Fibroblast of mammary gland (primary cell): Measurements from ENCODE around the gene SLC1A4.
"Not testable (repeated sequence)": the region's sequence is repeated elsewhere in the genome, so short reads cannot be mapped to it uniquely, and the experiment has no call there.

ENCODE experiments used
- DNase-seq: peaks from one replicate; pipeline ENCODE4 v3.0.0-alpha.2; 2010; ENCODE audit warnings: low read depth
- H3K4me3 ChIP-seq: 2 replicates; pipeline ENCODE4 v1.5.1; 2011; ENCODE audit warnings: low read depth, mild to moderate bottlenecking, low read length, moderate library complexity; ENCODE audit not compliant: control insufficient read depth
- CTCF ChIP-seq: conservative IDR thresholded peaks from 2 replicates; pipeline ENCODE4 v1.5.1; 2011; ENCODE audit warnings: low read depth, low read length, inconsistent platforms; ENCODE audit not compliant: control insufficient read depth, insufficient read depth

Gene SLC1A4

GRCh38 chr2:65003037-65003436, 13.8 kb downstream of the SLC1A4 start:
- no peak for TF ChIP-seq CTCF
- H3K4me3 ChIP-seq = no peak overlapping the region
- no peak for DNase-seq

- H3K4me3 ChIP-seq, DNase-seq: not testable (repeated sequence)
These were observed 15.0 kb downstream of the SLC1A4 start for GRCh38 chr2:65004232-65004631.

GRCh38 chr2:65013776-65014175, 24.6 kb downstream of the SLC1A4 start:
- no peak for TF ChIP-seq CTCF
- no peak overlapping the region for H3K4me3 ChIP-seq
- no peak for DNase-seq

GRCh38 chr2:65015731-65016130, 26.5 kb downstream of the SLC1A4 start:
- H3K4me3 ChIP-seq = no peak overlapping the region
- TF ChIP-seq CTCF = no peak
- no peak for DNase-seq

- H3K4me3 ChIP-seq = no peak overlapping the region
- DNase-seq = no peak
- TF ChIP-seq CTCF = no peak
These were observed 27.6 kb downstream of the SLC1A4 start for GRCh38 chr2:65016789-65017188.

- TF ChIP-seq CTCF = peak; percentile 8
- H3K4me3 ChIP-seq = no peak overlapping the region
These were observed 28.1 kb downstream of the SLC1A4 start for GRCh38 chr2:65017335-65017734.

GRCh38 chr2:65018141-65018582, 29.0 kb downstream of the SLC1A4 start:
- no peak overlapping the region for H3K4me3 ChIP-seq
- no peak for DNase-seq
- TF ChIP-seq CTCF = no peak

More at GRCh38 chr2:65017335-65017734, 28.1 kb downstream of the SLC1A4 start:
- no peak for DNase-seq

- TF ChIP-seq CTCF = no peak
- no peak overlapping the region for H3K4me3 ChIP-seq
- DNase-seq = no peak
These were observed 29.8 kb downstream of the SLC1A4 start for GRCh38 chr2:65019010-65019409.
